ENCODE results near the gene TES.

DNA sequence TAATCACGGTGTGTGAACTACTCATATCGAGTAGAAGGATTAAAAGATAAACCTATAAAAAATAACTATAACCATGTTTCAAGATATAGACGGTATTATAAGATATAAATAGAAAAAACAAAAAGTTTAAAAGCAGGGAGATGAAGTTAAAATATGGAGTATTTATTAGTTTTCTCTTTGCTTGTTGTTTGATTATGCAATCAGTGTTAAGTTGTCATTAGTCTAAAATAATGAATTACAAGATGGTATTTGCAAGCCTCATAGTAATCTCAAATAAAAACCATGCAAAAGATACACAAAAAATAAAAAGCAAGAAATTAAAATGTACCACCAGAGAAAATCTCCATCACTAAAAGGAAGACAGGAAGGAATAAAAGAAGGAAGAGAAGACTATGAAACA, 83.3 kb downstream of the TES start:
- TF ChIP-seq, protein P1, sequence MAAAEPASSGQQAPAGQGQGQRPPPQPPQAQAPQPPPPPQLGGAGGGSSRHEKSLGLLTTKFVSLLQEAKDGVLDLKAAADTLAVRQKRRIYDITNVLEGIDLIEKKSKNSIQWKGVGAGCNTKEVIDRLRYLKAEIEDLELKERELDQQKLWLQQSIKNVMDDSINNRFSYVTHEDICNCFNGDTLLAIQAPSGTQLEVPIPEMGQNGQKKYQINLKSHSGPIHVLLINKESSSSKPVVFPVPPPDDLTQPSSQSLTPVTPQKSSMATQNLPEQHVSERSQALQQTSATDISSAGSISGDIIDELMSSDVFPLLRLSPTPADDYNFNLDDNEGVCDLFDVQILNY (CRISPR knock-in tag; IDR thresholded peaks at IDR 0.05) = no peak
- TF ChIP-seq ZSCAN29 (IDR thresholded peaks at IDR 0.05) = no peak
- no peak for TF ChIP-seq CBX1 (IDR thresholded peaks at IDR 0.05; ENCODE audit: low read depth)
- TF ChIP-seq EZH2 (IDR thresholded peaks at IDR 0.05; ENCODE audit: borderline replicate concordance, low read depth, low read length) = no peak
- no peak for TF ChIP-seq EP300 (IDR thresholded peaks at IDR 0.05; ENCODE audit: low read length)
- no peak for TF ChIP-seq POLR2AphosphoS5 (IDR thresholded peaks at IDR 0.05; ENCODE audit: control insufficient read depth, insufficient read depth, low read depth, low read length)
- TF ChIP-seq, protein P2, sequence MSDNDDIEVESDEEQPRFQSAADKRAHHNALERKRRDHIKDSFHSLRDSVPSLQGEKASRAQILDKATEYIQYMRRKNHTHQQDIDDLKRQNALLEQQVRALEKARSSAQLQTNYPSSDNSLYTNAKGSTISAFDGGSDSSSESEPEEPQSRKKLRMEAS (CRISPR knock-in tag; IDR thresholded peaks at IDR 0.05) = no peak

Data from K562 (cell line).